Ovary (tissue), 9 donors: Measurements from ENCODE around the gene TSEN34. TPM values are rescaled to one million over a fixed set of nuclear protein-coding genes. Genes with fewer than 3 reads are reported as not detected.
"Not testable (repeated sequence)": the region's sequence is repeated elsewhere in the genome, so short reads cannot be mapped to it uniquely, and the experiment has no call there.

Experiments
- DNase-seq, 5 donors: peaks; one replicate each; pipeline ENCODE4 v3.0.0-alpha.2; 2019 to 2020
- H3K27ac ChIP-seq, 2 donors: fragments of 200-600 bp; one replicate each; pipeline versions ENCODE4 v1.5.1 to v1.8.0; 2019 to 2022
- H3K27me3 ChIP-seq: fragments of 200-600 bp; one replicate; pipeline ENCODE4 v1.8.0; 2022
- H3K36me3 ChIP-seq: fragments of 200-600 bp; sonication (generic); one replicate; pipeline ENCODE4 v1.5.1; 2019
- H3K4me1 ChIP-seq: one replicate; pipeline ENCODE4 v1.8.1; 2013; ENCODE audit warnings: mild to moderate bottlenecking, moderate library complexity; ENCODE audit not compliant: insufficient read depth
- H3K4me3 ChIP-seq: fragments of 200-600 bp; sonication (generic); one replicate; pipeline ENCODE4 v1.5.1; 2017
- H3K9me3 ChIP-seq, 2 donors: fragments of 200-600 bp in 1 of 2; sonication (generic) in 1 of 2; one replicate each; pipeline versions ENCODE4 v1.5.1 to v1.8.1; 2013 to 2019; ENCODE audit warnings: mild to moderate bottlenecking in 1 of 2, moderate library complexity in 1 of 2
- EP300 ChIP-seq: sonication (generic); formaldehyde crosslinking; IDR thresholded peaks from one replicate; pipeline ENCODE4 v1.6.1; 2017; ENCODE audit warnings: antibody characterized with exemption
- POLR2A ChIP-seq: fragments of 450-650 bp; IDR thresholded peaks from one replicate; pipeline ENCODE4 v1.6.1; 2017; ENCODE audit warnings: antibody characterized with exemption, mild to moderate bottlenecking, moderate library complexity
- WGBS, 3 donors: extraction: QIAGEN DNeasy Blood & Tissue Kit in 1 of 3; methylation state at CpG; one replicate each; pipeline versions ENCODE4 v1.1.5 to v1.1.7; 2013 to 2017; 5-methylcytosine and 5-hydroxymethylcytosine counted together
- intact Hi-C, 4 donors: fragments of 100-400 bp; cut with DNase I; formaldehyde crosslinking; loops; one replicate each; pipeline versions ENCODE4 v1.11.0 to v1.15.1; 2022 to 2023
- polyA plus RNA-seq, 2 donors: library from polyadenylated mRNA; stranded (reverse); fragments of 200-250 nt in 1 of 2; fragments of 350-450 nt in 1 of 2; fragmentation: Illumina TruSeq in 1 of 2; extraction: RNeasy Lipid Tissue Mini Kit (QIAGEN cat#74804) in 1 of 2; gene quantifications; one replicate each; pipeline ENCODE4 v1.2.3, GENCODE V29; 2013 to 2014
- total RNA-seq, 7 donors: library from RNA; depleted of rRNA in 2 of 7; stranded (reverse); fragments of >200 nt in 2 of 7; fragmentation: NEBNext Ultra II Directional in 3 of 7; extraction: Animal tissue kit (Norgen Biotek cat#: 25700) in 3 of 7; gene quantifications; one replicate each; pipeline versions ENCODE4 v1.1.0 to v1.2.4, GENCODE V29; 2016 to 2023
- TF ChIP-seq, protein P1 (sequence below), 3 donors: fragments of 450-650 bp in 2 of 3; fragments of 200-600 bp in 1 of 3; IDR thresholded peaks; one replicate each; pipeline versions ENCODE4 v1.5.1 to v1.8.0; 2016 to 2022; ENCODE audit warnings: antibody characterized with exemption in 3 of 3, mild to moderate bottlenecking in 1 of 3
- donor health status: DM: no; HTN: no; CAD: no; lungs with moderate emphysema.
- donor health status: DM: no; HTN: no; CAD: no.
- donor health status: Bipolar disorder and iron deficiency.
- donor health status: DM: yes; HTN: yes; CAD: no.
- donor health status: DM: no; HTN: no; CAD: no.
- donor health status: DM: yes; HTN: yes; CAD: no.

The TSEN34 gene
- total and polyA plus RNA-seq, 9 donors: 12.5 to 98.8 (median 56.2) TPM

GRCh38 chr19:54218960-54219661 is 28.0 kb downstream of the TSEN34 start:
- DNase-seq: no peak
- Histone ChIP-seq H3K9me3 (no peaks in the 10 kb centered on the region), H3K4me1 (no peaks in the 10 kb centered on the region), H3K4me3 (no peak overlapping the region), H3K27ac (no peak overlapping the region), H3K27me3 (no peaks in the 10 kb centered on the region), H3K36me3 (no peaks in the 10 kb centered on the region)
- 67 to 81% (median 77%) methylated on average over 27 of the region's 27 CpGs for WGBS, 3 donors
- TF ChIP-seq, protein P1, sequence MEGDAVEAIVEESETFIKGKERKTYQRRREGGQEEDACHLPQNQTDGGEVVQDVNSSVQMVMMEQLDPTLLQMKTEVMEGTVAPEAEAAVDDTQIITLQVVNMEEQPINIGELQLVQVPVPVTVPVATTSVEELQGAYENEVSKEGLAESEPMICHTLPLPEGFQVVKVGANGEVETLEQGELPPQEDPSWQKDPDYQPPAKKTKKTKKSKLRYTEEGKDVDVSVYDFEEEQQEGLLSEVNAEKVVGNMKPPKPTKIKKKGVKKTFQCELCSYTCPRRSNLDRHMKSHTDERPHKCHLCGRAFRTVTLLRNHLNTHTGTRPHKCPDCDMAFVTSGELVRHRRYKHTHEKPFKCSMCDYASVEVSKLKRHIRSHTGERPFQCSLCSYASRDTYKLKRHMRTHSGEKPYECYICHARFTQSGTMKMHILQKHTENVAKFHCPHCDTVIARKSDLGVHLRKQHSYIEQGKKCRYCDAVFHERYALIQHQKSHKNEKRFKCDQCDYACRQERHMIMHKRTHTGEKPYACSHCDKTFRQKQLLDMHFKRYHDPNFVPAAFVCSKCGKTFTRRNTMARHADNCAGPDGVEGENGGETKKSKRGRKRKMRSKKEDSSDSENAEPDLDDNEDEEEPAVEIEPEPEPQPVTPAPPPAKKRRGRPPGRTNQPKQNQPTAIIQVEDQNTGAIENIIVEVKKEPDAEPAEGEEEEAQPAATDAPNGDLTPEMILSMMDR (IDR thresholded peaks at IDR 0.05): no peak
- TF ChIP-seq POLR2A (no peak), EP300 (no peak)
- intact Hi-C loops: no loop called here

- not testable (repeated sequence) for DNase-seq, H3K4me3 ChIP-seq, H3K27me3 ChIP-seq, H3K27ac ChIP-seq, H3K36me3 ChIP-seq, H3K4me1 ChIP-seq, H3K9me3 ChIP-seq
- intact Hi-C loops: loop anchor here in 1 of 4 donors (2.0 kb wide), 1 partner anchor 19 kb away; no protein-coding TSS in a partner anchor
- WGBS, 3 donors: 23 to 51% (median 41%) methylated on average over 3 to 5 of the region's 5 CpGs
These were observed 28.6 kb downstream of the TSEN34 start for GRCh38 chr19:54219702-54220101.

GRCh38 chr19:54221947-54222346 is 30.8 kb downstream of the TSEN34 start:
- intact Hi-C loops: loop anchor here in 2 of 4 donors (2.0 kb wide), 1 partner anchor 17 kb away; no protein-coding TSS in a partner anchor

GRCh38 chr19:54222474-54223276 is 31.6 kb downstream of the TSEN34 start, which contains the start of gene LILRB3:
TSS of gene LILRB3 (minus strand) at chr19:54223007. CDS start at chr19:54222976, 31 bp downstream.
- intact Hi-C loops: loop anchor here in 1 of 4 donors (2.0 kb wide), 1 partner anchor 16 kb away; no protein-coding TSS in a partner anchor
- H3K27me3 ChIP-seq, H3K4me3 ChIP-seq, H3K9me3 ChIP-seq, H3K4me1 ChIP-seq, H3K36me3 ChIP-seq, H3K27ac ChIP-seq, DNase-seq: not testable (repeated sequence)
- WGBS, 3 donors: 47 to 61% (median 60%) methylated on average over 16 of the region's 16 CpGs

More at GRCh38 chr19:54221947-54222346, 30.8 kb downstream of the TSEN34 start:
- not testable (repeated sequence) for H3K36me3 ChIP-seq, H3K4me3 ChIP-seq, H3K4me1 ChIP-seq, DNase-seq, H3K27ac ChIP-seq, H3K9me3 ChIP-seq, H3K27me3 ChIP-seq
- 57 to 76% (median 76%) methylated on average over 7 of the region's 7 CpGs for WGBS, 3 donors

GRCh38 chr19:54223277-54223936 is 32.3 kb downstream of the TSEN34 start:
- not testable (repeated sequence) for H3K36me3 ChIP-seq, H3K27ac ChIP-seq, H3K27me3 ChIP-seq, H3K4me1 ChIP-seq, H3K9me3 ChIP-seq, DNase-seq, H3K4me3 ChIP-seq
- intact Hi-C loops: loop anchor here in 1 of 4 donors (2.0 kb wide), 1 partner anchor 15 kb away; no protein-coding TSS in a partner anchor
- 30 to 33% (median 32%) methylated on average over 14 of the region's 14 CpGs for WGBS, 3 donors

GRCh38 chr19:54223937-54224281 is 32.8 kb downstream of the TSEN34 start:
- H3K36me3 ChIP-seq, DNase-seq, H3K9me3 ChIP-seq, H3K4me3 ChIP-seq, H3K27me3 ChIP-seq, H3K4me1 ChIP-seq, H3K27ac ChIP-seq: not testable (repeated sequence)
- intact Hi-C loops: loop anchor here in 1 of 4 donors (2.0 kb wide), 1 partner anchor 15 kb away; no protein-coding TSS in a partner anchor
- 20 to 31% (median 25%) methylated on average over 5 of the region's 5 CpGs for WGBS, 3 donors

DNA sequence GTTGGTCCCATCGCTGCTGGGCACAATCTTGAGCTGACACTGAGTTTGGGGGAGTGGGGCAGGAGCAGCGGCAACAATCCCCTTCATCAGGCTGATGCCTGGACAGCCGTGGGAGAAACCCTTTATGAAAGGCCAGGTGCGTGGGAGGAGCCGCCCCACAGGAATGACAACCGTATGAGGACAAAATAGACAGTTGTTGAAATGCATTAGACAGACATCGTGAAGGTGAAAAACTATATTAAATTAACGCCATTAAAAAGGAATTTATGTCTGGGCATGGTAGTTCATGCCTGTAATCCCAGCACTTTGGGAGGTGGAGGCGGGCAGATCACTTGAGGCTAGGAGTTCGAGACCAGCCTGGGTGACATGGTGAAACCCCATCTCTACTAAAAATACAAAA is 33.5 kb downstream of the TSEN34 start:
- 44 to 58% (median 46%) methylated on average over 10 of the region's 10 CpGs for WGBS, 3 donors
- DNase-seq, intact Hi-C loops, H3K9me3 ChIP-seq, H3K4me3 ChIP-seq, H3K4me1 ChIP-seq, H3K27ac ChIP-seq, H3K27me3 ChIP-seq, H3K36me3 ChIP-seq: not testable (repeated sequence)
